Psoas muscle (tissue), 8 donors: ENCODE data around the gene SH3RF2. TPM values are rescaled to one million over a fixed set of nuclear protein-coding genes. Genes with fewer than 3 reads are reported as not detected.
"Not testable (repeated sequence)": the region's sequence is repeated elsewhere in the genome, so short reads cannot be mapped to it uniquely, and the experiment has no call there.

ENCODE experiments used
- ATAC-seq, 4 donors: fragments of 200-7000 bp; cut with Tn5 transposase; one replicate each; pipeline ENCODE4 v1.9.1; 2020; ENCODE audit warnings: moderate library complexity in 3 of 4, mild to moderate bottlenecking in 2 of 4
- DNase-seq, 2 donors: peaks; one replicate each; pipeline ENCODE4 v3.0.0-alpha.2; 2020
- H3K27ac ChIP-seq: fragments of 200-600 bp; one replicate; pipeline ENCODE4 v1.8.0; 2022
- H3K27me3 ChIP-seq, 3 donors: fragments of 200-600 bp in 1 of 3; one replicate each; pipeline versions ENCODE4 v1.6.1 to v1.8.0; 2013 to 2022; ENCODE audit warnings: low read length in 2 of 3, mild to moderate bottlenecking in 2 of 3, moderate library complexity in 1 of 3; ENCODE audit not compliant: insufficient read depth in 3 of 3
- H3K36me3 ChIP-seq, 2 donors: fragments of 200-600 bp in 1 of 2; one replicate each; pipeline versions ENCODE4 v1.6.1 to v1.8.0; 2013 to 2022; ENCODE audit warnings: low read depth in 1 of 2, mild to moderate bottlenecking in 1 of 2, moderate library complexity in 1 of 2; ENCODE audit not compliant: insufficient read depth in 1 of 2
- H3K4me1 ChIP-seq: fragments of 200-600 bp; one replicate; pipeline ENCODE4 v1.8.0; 2022
- H3K4me3 ChIP-seq: fragments of 200-600 bp; one replicate; pipeline ENCODE4 v1.8.0; 2022; ENCODE audit warnings: mild to moderate bottlenecking
- H3K9me3 ChIP-seq: fragments of 200-600 bp; one replicate; pipeline ENCODE4 v1.8.0; 2022
- CTCF ChIP-seq: fragments of 200-600 bp; IDR thresholded peaks from one replicate; pipeline ENCODE4 v1.8.0; 2022; ENCODE audit warnings: antibody characterized with exemption
- WGBS, 3 donors: extraction: QIAGEN DNeasy Blood & Tissue Kit; methylation state at CpG; one replicate each; pipeline versions ENCODE4 v1.1.6 to v1.1.7; 2013; 5-methylcytosine and 5-hydroxymethylcytosine counted together
- intact Hi-C, 2 donors: fragments of 100-400 bp; cut with DNase I; formaldehyde crosslinking; loops; one replicate each; pipeline versions ENCODE4 v1.11.0 to v1.14.2; 2022
- polyA plus RNA-seq, 3 donors: library from polyadenylated mRNA; stranded (reverse); fragments of 200-250 nt; gene quantifications; one replicate each; pipeline ENCODE4 v1.2.3, GENCODE V29; 2013
- total RNA-seq, 4 donors: library from RNA; stranded (reverse); fragmentation: NEBNext Ultra II Directional in 2 of 4; extraction: Animal tissue kit (Norgen Biotek cat#: 25700) in 2 of 4; gene quantifications; one replicate each; pipeline versions ENCODE4 v1.2.1 to v1.2.4, GENCODE V29; 2021 to 2023
- donor health status: healthy with polysubstance abuse.
- donor health status: DM: no; HTN: no; CAD: no; lungs with moderate emphysema.
- donor health status: Bipolar disorder and iron deficiency.
- donor health status: healthy.
- donor health status: DM: yes; HTN: yes; CAD: no.
- donor health status: DM: no; HTN: no; CAD: no.
- donor health status: DM: no; HTN: no; CAD: no.
- donor health status: DM: yes; HTN: yes; CAD: no.

The SH3RF2 gene
- total and polyA plus RNA-seq, 7 donors = 1.1 to 64.1 (median 24.3) TPM

GRCh38 chr5:145990170-145990569 is 53.8 kb downstream of the SH3RF2 start:
- H3K9me3 ChIP-seq = no peaks in the 10 kb centered on the region
- H3K27me3 ChIP-seq = peaks cover 0 to 2% (median 0%) of the 10 kb centered on the region in 3 donors
- no peak overlapping the region for H3K4me3 ChIP-seq
- DNase-seq = no peak
- ATAC-seq = no peak
- no peak for TF ChIP-seq CTCF
- 69 to 91% (median 74%) methylated on average over 2 of the region's 2 CpGs for WGBS, 3 donors
- no peaks in the 10 kb centered on the region for H3K36me3 ChIP-seq
- intact Hi-C loops = no loop called here
- H3K4me1 ChIP-seq = no peaks in the 10 kb centered on the region
- no peak overlapping the region for H3K27ac ChIP-seq

GRCh38 chr5:145991044-145991575 is 54.7 kb downstream of the SH3RF2 start:
- no peak for TF ChIP-seq CTCF
- Histone ChIP-seq H3K4me3 (no peak overlapping the region), H3K27ac (no peak overlapping the region), H3K4me1 (no peaks in the 10 kb centered on the region), H3K27me3 (peaks cover 0 to 2% (median 0%) of the 10 kb centered on the region in 3 donors), H3K9me3 (no peaks in the 10 kb centered on the region), H3K36me3 (no peaks in the 10 kb centered on the region)
- 63 to 78% (median 69%) methylated on average over 3 of the region's 3 CpGs for WGBS, 3 donors
- ATAC-seq (no peak), DNase-seq (no peak)
- intact Hi-C loops = no loop called here

GRCh38 chr5:145993538-145993937 is 57.2 kb downstream of the SH3RF2 start:
- H3K4me1 ChIP-seq, H3K36me3 ChIP-seq, H3K27me3 ChIP-seq, H3K4me3 ChIP-seq, DNase-seq, H3K27ac ChIP-seq, intact Hi-C loops, ATAC-seq, H3K9me3 ChIP-seq: not testable (repeated sequence)
- WGBS, 3 donors = 87 to 91% (median 89%) methylated on average over 4 of the region's 4 CpGs

GRCh38 chr5:145996135-145996534 is 59.8 kb downstream of the SH3RF2 start:
- no peak overlapping the region for H3K4me3 ChIP-seq
- WGBS, 3 donors = 64 to 66% (median 65%) methylated on average over 6 of the region's 6 CpGs
- intact Hi-C loops = no loop called here

GRCh38 chr5:145999208-145999607 is 62.8 kb downstream of the SH3RF2 start:
- Histone ChIP-seq H3K9me3 (no peaks in the 10 kb centered on the region), H3K36me3 (peaks cover 0 to 7% of the 10 kb centered on the region in 2 donors), H3K4me3 (no peak overlapping the region), H3K27ac (no peak overlapping the region), H3K4me1 (no peaks in the 10 kb centered on the region), H3K27me3 (no peaks in the 10 kb centered on the region)
- 86 to 96% (median 89%) methylated on average over 1 of the region's 1 CpG for WGBS, 3 donors
- intact Hi-C loops = no loop called here
- DNase-seq = no peak
- no peak for TF ChIP-seq CTCF
- ATAC-seq = no peak

More at GRCh38 chr5:145996135-145996534, 59.8 kb downstream of the SH3RF2 start:
- DNase-seq = no peak
- no peaks in the 10 kb centered on the region for H3K4me1 ChIP-seq
- H3K9me3 ChIP-seq = no peaks in the 10 kb centered on the region
- peaks cover 0 to 7% of the 10 kb centered on the region in 2 donors for H3K36me3 ChIP-seq
- H3K27ac ChIP-seq = no peak overlapping the region
- ATAC-seq = no peak
- H3K27me3 ChIP-seq = no peaks in the 10 kb centered on the region
- TF ChIP-seq CTCF = no peak
